ENCODE results near the gene LMBR1. TPM values are rescaled to one million over a fixed set of nuclear protein-coding genes. Genes with fewer than 3 reads are reported as not detected.
"Not testable (repeated sequence)": the region's sequence is repeated elsewhere in the genome, so short reads cannot be mapped to it uniquely, and the experiment has no call there.

The LMBR1 gene
- total RNA-seq, 4 donors from 2014 or later: 25.2 to 68.3 (median 38.4) TPM

DNA sequence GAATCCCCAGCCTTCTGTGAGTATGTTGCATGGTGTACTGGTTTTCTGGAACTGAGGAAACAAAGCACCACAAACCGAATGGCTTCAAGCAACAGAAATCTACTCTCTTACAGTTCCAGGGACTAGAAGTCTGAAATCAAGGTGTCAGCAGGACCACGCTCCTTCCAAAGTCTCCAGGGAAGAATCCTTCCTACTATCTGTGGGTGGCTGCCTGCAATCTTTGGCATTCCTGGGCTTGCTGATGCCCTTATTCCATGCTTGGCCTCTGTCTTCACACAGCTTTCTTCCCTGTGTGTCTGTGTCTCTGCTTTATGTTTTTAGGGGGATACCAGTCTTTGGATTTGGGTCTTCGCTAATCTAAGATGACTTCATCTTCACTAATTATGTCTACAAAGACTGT is 81.3 kb downstream of the LMBR1 start:
- Histone ChIP-seq H3K9me3 (no peaks in the 10 kb centered on the region), H3K4me1 (no peaks in the 10 kb centered on the region), H3K36me3 (peaks cover 0 to 17% (median 0%) of the 10 kb centered on the region in 3 donors), H3K27ac (no peak overlapping the region), H3K4me3 (no peak overlapping the region), H3K27me3 (no peaks in the 10 kb centered on the region)
- WGBS, 2 donors: 89 to 93% methylated on average over 3 of the region's 3 CpGs
- no peak for DNase-seq
- intact Hi-C loops (cut with DNase I): loop anchor here (5.0 kb wide), 1 partner anchor 1014 kb away; no protein-coding TSS in a partner anchor
- TF ChIP-seq, protein P1, sequence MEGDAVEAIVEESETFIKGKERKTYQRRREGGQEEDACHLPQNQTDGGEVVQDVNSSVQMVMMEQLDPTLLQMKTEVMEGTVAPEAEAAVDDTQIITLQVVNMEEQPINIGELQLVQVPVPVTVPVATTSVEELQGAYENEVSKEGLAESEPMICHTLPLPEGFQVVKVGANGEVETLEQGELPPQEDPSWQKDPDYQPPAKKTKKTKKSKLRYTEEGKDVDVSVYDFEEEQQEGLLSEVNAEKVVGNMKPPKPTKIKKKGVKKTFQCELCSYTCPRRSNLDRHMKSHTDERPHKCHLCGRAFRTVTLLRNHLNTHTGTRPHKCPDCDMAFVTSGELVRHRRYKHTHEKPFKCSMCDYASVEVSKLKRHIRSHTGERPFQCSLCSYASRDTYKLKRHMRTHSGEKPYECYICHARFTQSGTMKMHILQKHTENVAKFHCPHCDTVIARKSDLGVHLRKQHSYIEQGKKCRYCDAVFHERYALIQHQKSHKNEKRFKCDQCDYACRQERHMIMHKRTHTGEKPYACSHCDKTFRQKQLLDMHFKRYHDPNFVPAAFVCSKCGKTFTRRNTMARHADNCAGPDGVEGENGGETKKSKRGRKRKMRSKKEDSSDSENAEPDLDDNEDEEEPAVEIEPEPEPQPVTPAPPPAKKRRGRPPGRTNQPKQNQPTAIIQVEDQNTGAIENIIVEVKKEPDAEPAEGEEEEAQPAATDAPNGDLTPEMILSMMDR (IDR thresholded peaks at IDR 0.05): no peak
- TF ChIP-seq POLR2A (IDR thresholded peaks at IDR 0.05): no peak

DNA sequence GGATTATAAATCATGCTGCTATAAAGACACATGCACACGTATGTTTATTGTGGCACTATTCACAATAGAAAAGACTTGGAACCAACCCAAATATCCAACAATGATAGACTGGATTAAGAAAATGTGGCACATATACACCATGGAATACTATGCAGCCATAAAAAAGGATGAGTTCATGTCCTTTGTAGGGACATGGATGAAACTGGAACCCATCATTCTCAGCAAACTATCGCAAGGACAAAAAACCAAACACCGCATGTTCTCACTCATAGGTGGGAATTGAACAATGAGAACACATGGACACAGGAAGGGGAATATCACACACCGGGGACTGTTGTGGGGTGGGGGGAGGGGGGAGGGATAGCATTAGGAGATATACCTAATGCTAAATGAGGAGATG is 89.3 kb downstream of the LMBR1 start:
- H3K4me1 ChIP-seq; H3K27ac ChIP-seq; H3K27me3 ChIP-seq; H3K4me3 ChIP-seq; intact Hi-C loops (cut with DNase I); H3K9me3 ChIP-seq; H3K36me3 ChIP-seq; DNase-seq: not testable (repeated sequence)
- WGBS, 2 donors: 90 to 98% methylated on average over 3 to 4 of the region's 4 CpGs

DNA sequence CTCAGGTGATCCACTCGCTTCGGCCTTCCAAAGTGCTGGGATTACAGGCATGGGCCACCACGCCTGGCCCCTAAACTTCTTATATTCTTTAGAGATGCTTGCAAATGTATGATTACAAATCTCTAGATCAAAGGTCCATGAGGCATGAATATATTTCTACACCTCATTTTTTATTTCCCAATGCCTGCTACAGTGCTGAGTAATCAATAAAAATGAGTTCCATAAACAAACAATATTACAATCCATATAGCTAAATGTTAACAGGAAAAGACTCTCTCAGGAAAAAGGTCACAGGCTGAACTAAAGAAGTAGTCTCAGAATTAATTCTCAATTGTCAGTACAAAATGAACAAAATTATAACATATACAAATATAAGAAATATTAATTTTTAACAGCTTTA is 90.8 kb downstream of the LMBR1 start:
- Histone ChIP-seq H3K4me3 (no peak overlapping the region), H3K36me3 (peaks cover 0 to 10% (median 0%) of the 10 kb centered on the region in 3 donors), H3K4me1 (no peaks in the 10 kb centered on the region), H3K9me3 (no peaks in the 10 kb centered on the region), H3K27ac (no peak overlapping the region), H3K27me3 (no peaks in the 10 kb centered on the region)
- no peak for TF ChIP-seq POLR2A (IDR thresholded peaks at IDR 0.05)
- TF ChIP-seq, protein P1 (IDR thresholded peaks at IDR 0.05): no peak
- intact Hi-C loops (cut with DNase I): no loop called here
- DNase-seq: no peak
- WGBS, 2 donors: 81 to 94% methylated on average over 3 of the region's 3 CpGs

DNA sequence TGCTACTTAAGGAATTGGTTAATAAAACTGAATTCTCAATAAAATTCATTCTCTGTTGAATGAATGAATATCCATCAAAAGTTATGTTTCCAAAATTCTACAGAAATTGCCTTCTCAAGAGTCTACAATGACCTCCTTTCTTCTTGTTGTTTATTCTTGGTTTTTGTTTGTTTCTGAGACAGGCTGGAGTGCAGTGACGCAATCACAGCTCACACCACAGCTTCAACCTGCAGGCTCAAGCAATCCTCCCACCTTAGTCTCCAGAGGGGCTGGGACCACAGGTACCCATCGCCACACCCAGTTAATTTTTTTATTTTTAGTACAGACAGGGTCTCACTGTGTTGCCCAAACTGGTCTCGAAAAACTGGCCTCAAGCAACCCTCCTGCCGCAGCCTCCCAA is 97.6 kb downstream of the LMBR1 start:
- intact Hi-C loops (cut with DNase I): no loop called here
- Histone ChIP-seq H3K27me3 (no peaks in the 10 kb centered on the region), H3K9me3 (no peaks in the 10 kb centered on the region), H3K4me1 (no peaks in the 10 kb centered on the region), H3K27ac (no peak overlapping the region), H3K4me3 (no peak overlapping the region), H3K36me3 (peaks cover 0 to 30% (median 0%) of the 10 kb centered on the region in 3 donors)
- 94 to 98% methylated on average over 4 of the region's 4 CpGs for WGBS, 2 donors
- DNase-seq: no peak
- TF ChIP-seq POLR2A (IDR thresholded peaks at IDR 0.05): no peak
- TF ChIP-seq, protein P1 (IDR thresholded peaks at IDR 0.05): no peak

DNA sequence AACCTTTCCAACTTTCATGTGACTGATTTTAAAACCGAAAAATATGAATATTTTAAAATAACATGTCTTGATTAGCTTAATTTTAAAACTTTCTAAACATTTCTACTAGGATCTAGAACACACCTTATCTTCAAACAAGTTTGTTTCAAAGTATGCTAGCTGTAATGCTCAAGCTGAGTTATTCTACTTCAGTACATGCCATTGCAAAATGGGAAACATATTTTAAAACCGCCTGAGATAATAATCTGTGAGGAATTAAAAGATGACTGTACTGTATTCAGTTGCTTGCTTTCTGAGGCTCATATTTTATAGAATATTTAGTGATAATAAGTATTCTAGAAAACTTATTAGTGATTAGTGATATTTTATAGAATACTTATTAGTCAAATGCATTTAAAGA is 99.6 kb downstream of the LMBR1 start:
- 85 to 94% methylated on average over 2 of the region's 2 CpGs for WGBS, 2 donors
- TF ChIP-seq, protein P1 (IDR thresholded peaks at IDR 0.05): no peak
- no peak for TF ChIP-seq POLR2A (IDR thresholded peaks at IDR 0.05)
- no peak overlapping the region for H3K4me3 ChIP-seq

DNA sequence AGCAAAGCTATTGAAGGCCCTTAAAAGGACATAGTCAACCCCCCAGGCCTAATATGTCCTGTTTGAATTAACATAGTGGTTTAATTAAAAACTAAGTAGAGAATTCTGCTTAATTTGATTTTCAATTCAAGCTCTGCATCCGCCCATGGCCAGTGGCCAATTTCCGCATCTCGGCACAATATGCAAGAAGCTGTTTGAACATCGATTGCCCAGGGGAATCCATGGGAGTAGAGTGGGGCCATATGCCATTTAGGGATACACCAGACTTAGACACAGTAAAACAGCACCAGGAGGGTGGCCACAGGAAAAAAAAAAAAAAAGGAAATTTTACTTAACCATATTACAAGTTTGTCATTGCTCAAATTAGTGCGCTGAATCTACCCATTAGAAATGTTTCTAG is 100.4 kb downstream of the LMBR1 start:
- Histone ChIP-seq H3K27me3 (no peaks in the 10 kb centered on the region), H3K4me3 (no peak overlapping the region), H3K9me3 (no peaks in the 10 kb centered on the region), H3K27ac (no peak overlapping the region), H3K4me1 (no peaks in the 10 kb centered on the region), H3K36me3 (peaks cover 0 to 31% (median 0%) of the 10 kb centered on the region in 3 donors)
- intact Hi-C loops (cut with DNase I): no loop called here
- no peak for DNase-seq
- no peak for TF ChIP-seq POLR2A (IDR thresholded peaks at IDR 0.05)
- TF ChIP-seq, protein P1 (IDR thresholded peaks at IDR 0.05): no peak
- WGBS, 2 donors: 75 to 85% methylated on average over 5 of the region's 5 CpGs

More for the DNA sequence above, 99.6 kb downstream of the LMBR1 start:
- H3K27ac ChIP-seq: no peak overlapping the region
- H3K36me3 ChIP-seq: peaks cover 0 to 25% (median 0%) of the 10 kb centered on the region in 3 donors
- intact Hi-C loops (cut with DNase I): no loop called here
- H3K27me3 ChIP-seq: no peaks in the 10 kb centered on the region
- H3K4me1 ChIP-seq: no peaks in the 10 kb centered on the region
- H3K9me3 ChIP-seq: no peaks in the 10 kb centered on the region
- DNase-seq: no peak

Measured in esophagus squamous epithelium (tissue), 5 donors.